ENCODE results near the gene PRLR.

DNA sequence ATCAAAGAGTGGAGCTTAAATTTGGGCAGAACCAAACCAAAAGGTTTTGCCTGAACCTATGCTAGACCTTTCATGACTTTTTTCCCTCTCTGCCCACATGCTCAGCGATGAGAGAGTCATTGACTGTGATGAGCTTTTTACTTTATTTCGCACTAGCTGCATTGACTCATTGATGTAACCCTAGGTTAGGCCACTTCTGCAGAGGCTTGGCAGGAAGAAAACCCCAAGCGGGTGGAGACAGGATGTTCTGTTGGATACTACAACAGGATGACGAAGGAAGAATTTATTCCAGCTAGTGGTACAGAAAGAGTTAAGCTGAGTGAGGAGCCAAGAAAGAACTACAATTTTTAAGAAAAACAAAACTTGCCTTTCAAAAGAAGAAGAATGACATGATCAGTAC, 201.0 kb downstream of the PRLR start:
- TF ChIP-seq REL (CRISPR knock-in tag; conservative IDR thresholded peaks at IDR 0.05) (no peak), ELF1 (CRISPR knock-in tag; IDR thresholded peaks at IDR 0.05) (no peak), MED1 (CRISPR knock-in tag; IDR thresholded peaks at IDR 0.05) (no peak), RFX5 (IDR thresholded peaks at IDR 0.05; ENCODE audit: low read depth, low read length) (no peak), ZSCAN29 (CRISPR knock-in tag; conservative IDR thresholded peaks at IDR 0.05) (no peak), YEATS4 (CRISPR knock-in tag; IDR thresholded peaks at IDR 0.05; ENCODE audit: borderline replicate concordance) (no peak), MIER2 (CRISPR knock-in tag; IDR thresholded peaks at IDR 0.05) (no peak)
- TF ChIP-seq, protein P1, sequence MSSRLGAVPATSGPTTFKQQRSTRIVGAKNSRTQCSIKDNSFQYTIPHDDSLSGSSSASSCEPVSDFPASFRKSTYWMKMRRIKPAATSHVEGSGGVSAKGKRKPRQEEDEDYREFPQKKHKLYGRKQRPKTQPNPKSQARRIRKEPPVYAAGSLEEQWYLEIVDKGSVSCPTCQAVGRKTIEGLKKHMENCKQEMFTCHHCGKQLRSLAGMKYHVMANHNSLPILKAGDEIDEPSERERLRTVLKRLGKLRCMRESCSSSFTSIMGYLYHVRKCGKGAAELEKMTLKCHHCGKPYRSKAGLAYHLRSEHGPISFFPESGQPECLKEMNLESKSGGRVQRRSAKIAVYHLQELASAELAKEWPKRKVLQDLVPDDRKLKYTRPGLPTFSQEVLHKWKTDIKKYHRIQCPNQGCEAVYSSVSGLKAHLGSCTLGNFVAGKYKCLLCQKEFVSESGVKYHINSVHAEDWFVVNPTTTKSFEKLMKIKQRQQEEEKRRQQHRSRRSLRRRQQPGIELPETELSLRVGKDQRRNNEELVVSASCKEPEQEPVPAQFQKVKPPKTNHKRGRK (CRISPR knock-in tag; IDR thresholded peaks at IDR 0.05), result no peak
- TF ChIP-seq, protein P2, sequence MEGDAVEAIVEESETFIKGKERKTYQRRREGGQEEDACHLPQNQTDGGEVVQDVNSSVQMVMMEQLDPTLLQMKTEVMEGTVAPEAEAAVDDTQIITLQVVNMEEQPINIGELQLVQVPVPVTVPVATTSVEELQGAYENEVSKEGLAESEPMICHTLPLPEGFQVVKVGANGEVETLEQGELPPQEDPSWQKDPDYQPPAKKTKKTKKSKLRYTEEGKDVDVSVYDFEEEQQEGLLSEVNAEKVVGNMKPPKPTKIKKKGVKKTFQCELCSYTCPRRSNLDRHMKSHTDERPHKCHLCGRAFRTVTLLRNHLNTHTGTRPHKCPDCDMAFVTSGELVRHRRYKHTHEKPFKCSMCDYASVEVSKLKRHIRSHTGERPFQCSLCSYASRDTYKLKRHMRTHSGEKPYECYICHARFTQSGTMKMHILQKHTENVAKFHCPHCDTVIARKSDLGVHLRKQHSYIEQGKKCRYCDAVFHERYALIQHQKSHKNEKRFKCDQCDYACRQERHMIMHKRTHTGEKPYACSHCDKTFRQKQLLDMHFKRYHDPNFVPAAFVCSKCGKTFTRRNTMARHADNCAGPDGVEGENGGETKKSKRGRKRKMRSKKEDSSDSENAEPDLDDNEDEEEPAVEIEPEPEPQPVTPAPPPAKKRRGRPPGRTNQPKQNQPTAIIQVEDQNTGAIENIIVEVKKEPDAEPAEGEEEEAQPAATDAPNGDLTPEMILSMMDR (CRISPR knock-in tag; IDR thresholded peaks at IDR 0.05), result no peak
- TF ChIP-seq, protein P3, sequence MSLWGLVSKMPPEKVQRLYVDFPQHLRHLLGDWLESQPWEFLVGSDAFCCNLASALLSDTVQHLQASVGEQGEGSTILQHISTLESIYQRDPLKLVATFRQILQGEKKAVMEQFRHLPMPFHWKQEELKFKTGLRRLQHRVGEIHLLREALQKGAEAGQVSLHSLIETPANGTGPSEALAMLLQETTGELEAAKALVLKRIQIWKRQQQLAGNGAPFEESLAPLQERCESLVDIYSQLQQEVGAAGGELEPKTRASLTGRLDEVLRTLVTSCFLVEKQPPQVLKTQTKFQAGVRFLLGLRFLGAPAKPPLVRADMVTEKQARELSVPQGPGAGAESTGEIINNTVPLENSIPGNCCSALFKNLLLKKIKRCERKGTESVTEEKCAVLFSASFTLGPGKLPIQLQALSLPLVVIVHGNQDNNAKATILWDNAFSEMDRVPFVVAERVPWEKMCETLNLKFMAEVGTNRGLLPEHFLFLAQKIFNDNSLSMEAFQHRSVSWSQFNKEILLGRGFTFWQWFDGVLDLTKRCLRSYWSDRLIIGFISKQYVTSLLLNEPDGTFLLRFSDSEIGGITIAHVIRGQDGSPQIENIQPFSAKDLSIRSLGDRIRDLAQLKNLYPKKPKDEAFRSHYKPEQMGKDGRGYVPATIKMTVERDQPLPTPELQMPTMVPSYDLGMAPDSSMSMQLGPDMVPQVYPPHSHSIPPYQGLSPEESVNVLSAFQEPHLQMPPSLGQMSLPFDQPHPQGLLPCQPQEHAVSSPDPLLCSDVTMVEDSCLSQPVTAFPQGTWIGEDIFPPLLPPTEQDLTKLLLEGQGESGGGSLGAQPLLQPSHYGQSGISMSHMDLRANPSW (CRISPR knock-in tag; IDR thresholded peaks at IDR 0.05; ENCODE audit: borderline replicate concordance), result no peak
- TF ChIP-seq, protein P4, sequence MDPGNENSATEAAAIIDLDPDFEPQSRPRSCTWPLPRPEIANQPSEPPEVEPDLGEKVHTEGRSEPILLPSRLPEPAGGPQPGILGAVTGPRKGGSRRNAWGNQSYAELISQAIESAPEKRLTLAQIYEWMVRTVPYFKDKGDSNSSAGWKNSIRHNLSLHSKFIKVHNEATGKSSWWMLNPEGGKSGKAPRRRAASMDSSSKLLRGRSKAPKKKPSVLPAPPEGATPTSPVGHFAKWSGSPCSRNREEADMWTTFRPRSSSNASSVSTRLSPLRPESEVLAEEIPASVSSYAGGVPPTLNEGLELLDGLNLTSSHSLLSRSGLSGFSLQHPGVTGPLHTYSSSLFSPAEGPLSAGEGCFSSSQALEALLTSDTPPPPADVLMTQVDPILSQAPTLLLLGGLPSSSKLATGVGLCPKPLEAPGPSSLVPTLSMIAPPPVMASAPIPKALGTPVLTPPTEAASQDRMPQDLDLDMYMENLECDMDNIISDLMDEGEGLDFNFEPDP (CRISPR knock-in tag; conservative IDR thresholded peaks at IDR 0.05), result no peak
- TF ChIP-seq, protein P5, sequence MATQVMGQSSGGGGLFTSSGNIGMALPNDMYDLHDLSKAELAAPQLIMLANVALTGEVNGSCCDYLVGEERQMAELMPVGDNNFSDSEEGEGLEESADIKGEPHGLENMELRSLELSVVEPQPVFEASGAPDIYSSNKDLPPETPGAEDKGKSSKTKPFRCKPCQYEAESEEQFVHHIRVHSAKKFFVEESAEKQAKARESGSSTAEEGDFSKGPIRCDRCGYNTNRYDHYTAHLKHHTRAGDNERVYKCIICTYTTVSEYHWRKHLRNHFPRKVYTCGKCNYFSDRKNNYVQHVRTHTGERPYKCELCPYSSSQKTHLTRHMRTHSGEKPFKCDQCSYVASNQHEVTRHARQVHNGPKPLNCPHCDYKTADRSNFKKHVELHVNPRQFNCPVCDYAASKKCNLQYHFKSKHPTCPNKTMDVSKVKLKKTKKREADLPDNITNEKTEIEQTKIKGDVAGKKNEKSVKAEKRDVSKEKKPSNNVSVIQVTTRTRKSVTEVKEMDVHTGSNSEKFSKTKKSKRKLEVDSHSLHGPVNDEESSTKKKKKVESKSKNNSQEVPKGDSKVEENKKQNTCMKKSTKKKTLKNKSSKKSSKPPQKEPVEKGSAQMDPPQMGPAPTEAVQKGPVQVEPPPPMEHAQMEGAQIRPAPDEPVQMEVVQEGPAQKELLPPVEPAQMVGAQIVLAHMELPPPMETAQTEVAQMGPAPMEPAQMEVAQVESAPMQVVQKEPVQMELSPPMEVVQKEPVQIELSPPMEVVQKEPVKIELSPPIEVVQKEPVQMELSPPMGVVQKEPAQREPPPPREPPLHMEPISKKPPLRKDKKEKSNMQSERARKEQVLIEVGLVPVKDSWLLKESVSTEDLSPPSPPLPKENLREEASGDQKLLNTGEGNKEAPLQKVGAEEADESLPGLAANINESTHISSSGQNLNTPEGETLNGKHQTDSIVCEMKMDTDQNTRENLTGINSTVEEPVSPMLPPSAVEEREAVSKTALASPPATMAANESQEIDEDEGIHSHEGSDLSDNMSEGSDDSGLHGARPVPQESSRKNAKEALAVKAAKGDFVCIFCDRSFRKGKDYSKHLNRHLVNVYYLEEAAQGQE (IDR thresholded peaks at IDR 0.05; ENCODE audit: borderline replicate concordance in 1 of 2, low read depth in 1 of 2, low read length in 2 of 2), result no peak
